NCI-H1417 (cell line): ENCODE measurements around the gene MIR17HG.
A peak's percentile ranks its signal among the peaks of the same experiment; 100 is the strongest.
"Not testable (repeated sequence)": the region's sequence is repeated elsewhere in the genome, so short reads cannot be mapped to it uniquely, and the experiment has no call there.

Experiments used
- DNase-seq, 3 experiments: peaks; one replicate each; lab custom pipeline; 2025; lab: John Stamatoyannopoulos, UW

MIR17HG gene

DNA sequence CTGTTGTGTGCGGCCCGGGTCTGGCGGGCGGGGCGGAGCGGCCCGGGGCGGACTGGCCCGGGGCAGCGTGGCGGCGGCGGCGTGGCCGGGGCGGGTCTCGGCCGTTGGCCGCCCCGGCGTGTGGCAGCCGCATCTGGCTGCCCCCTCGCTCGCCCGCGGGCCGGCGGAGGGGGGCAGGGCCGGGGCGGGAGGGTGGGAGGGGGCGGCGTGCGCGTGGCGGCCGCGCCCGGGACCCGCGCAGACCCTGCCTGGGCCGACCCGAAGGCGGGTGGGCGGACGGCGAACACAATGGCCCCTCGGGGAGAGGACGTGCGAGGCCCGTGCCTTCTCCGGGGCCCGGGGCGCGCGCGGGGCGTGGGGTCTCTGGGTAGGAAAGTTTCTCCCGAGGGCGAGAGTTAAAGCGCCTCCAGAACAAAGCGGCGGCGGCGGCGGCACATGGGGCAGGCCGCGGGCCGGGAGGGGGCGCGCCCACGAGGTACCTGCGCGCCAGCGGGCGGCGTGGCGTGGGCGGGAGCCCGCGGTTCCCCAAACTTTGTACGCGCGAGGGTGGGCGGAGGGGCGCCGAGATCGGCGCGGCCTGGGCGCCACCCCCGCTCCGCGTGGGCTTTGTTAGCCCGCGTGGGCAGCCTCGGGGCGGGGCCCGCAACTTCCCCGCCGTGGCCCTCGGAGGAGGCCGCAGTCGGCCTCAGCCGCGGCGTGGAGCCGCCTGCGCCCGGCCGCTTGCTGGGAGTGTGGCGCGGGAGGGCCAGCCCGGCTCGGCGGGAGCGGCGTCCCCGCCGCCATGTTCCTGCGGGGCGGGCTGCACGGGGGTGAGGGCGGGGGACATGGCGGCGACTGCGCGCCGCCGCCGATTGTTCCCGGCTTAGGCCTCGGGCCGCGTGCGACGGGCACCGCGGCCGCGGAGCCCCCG lies 764 bp downstream of the MIR17HG start:
- DNase-seq = peak; percentile 58 to 88 (median 75)

DNA sequence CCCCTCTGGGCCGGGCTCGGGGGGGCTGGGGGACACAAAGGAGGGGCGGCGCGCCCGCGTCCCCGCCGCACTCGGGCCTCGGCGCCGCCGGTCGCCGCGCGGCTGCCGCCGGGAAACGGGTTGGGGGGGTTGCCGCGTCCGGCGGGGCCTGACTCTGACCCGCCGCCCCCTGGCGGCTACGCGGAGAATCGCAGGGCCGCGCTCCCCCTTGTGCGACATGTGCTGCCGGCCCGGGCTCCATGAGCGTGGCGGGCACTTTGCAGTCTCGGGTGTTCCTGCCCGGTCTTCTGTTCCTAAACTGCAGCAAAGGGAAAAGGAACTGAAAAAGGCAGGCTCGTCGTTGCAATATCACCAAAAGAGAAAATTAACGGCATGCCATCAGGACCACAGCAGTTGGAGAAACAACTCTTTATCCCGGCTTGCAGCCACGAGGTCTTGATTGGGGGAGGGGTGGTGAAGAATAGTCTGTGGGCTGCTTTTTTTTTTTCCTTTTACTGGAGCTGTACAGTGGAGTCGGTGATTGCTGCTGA lies 1.5 kb downstream of the MIR17HG start:
- peak; percentile 94 to 95 (median 95) for DNase-seq

DNA sequence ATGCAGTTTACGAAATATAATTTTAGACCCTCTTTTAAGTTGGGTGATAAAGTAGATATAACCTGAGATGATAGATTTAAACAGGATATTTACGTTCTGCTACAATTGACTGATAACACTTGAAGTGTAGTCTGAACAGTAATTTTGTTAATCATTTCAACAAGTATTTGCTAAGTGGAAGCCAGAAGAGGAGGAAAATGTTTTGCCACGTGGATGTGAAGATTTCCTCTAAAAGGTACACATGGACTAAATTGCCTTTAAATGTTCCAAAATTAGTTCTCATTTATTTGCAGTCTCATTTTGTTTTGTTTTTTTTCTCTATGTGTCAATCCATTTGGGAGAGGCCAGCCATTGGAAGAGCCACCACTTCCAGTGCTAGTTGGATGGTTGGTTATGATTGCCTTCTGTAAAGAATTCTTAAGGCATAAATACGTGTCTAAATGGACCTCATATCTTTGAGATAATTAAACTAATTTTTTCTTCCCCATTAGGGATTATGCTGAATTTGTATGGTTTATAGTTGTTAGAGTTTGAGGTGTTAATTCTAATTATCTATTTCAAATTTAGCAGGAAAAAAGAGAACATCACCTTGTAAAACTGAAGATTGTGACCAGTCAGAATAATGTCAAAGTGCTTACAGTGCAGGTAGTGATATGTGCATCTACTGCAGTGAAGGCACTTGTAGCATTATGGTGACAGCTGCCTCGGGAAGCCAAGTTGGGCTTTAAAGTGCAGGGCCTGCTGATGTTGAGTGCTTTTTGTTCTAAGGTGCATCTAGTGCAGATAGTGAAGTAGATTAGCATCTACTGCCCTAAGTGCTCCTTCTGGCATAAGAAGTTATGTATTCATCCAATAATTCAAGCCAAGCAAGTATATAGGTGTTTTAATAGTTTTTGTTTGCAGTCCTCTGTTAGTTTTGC lies 2.8 kb downstream of the MIR17HG start:
- DNase-seq = peak in 1 of 3 experiments; percentile 38

DNA sequence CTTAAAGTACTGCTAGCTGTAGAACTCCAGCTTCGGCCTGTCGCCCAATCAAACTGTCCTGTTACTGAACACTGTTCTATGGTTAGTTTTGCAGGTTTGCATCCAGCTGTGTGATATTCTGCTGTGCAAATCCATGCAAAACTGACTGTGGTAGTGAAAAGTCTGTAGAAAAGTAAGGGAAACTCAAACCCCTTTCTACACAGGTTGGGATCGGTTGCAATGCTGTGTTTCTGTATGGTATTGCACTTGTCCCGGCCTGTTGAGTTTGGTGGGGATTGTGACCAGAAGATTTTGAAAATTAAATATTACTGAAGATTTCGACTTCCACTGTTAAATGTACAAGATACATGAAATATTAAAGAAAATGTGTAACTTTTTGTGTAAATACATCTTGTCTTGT lies 3.6 kb downstream of the MIR17HG start:
- DNase-seq = no peak

DNA sequence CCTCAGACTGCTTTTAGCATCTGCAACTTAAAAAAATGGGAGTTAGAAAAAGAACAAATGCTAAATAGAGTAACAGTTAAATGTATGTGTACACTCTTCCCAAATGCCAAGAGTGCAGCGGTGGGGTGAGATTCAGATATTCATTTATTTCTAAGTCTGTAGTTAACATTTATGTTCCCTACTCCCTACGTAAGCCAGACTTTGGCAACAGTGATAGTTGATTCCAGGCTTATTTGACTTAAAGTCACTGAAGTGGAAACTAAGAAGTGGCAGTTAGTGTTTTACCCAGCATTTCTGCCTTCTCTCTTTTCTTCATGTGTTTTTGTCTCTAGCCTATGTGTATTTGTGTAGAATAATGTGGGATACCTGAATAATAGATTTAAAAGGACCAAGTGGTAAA lies 4.5 kb downstream of the MIR17HG start:
- DNase-seq = no peak

DNA sequence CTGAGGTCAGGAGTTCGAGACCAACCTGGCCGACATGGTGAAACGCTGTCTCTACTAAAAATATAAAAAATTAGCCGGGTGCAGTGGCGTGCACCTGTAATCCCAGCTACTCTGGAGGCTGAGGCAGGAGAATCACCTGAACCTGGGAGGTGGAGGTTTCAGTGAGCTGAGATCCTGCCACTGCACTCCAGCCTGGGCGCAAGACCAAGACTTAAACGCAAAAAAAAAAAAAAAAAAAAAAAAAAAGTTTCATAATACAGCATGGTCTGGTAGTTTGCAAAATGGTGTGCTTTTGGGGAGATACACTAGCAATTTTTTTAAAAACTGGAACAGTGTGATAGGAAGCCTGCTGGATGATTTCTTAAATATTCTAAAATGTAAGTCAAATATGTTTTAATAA lies 5.4 kb downstream of the MIR17HG start:
- DNase-seq = not testable (repeated sequence)

DNA sequence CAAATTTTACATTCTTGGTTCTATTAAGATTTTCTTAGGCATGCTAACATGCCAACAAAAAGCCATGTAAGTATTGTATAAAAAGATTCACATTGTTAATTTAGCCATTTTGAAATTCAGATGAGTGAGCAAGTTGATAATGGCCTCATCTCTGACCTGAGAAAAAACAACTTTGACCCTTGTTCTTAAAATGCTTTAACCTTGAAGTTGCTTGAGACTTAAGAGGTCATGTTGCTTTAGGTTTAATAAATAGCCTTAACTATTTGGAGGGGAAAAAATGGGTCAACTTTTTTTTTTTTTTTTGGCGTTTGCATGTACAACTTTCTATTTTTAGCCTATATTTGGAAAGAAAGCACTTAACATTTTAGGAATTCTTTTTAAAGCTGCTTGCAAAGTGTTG lies 6.0 kb downstream of the MIR17HG start:
- DNase-seq = no peak

DNA sequence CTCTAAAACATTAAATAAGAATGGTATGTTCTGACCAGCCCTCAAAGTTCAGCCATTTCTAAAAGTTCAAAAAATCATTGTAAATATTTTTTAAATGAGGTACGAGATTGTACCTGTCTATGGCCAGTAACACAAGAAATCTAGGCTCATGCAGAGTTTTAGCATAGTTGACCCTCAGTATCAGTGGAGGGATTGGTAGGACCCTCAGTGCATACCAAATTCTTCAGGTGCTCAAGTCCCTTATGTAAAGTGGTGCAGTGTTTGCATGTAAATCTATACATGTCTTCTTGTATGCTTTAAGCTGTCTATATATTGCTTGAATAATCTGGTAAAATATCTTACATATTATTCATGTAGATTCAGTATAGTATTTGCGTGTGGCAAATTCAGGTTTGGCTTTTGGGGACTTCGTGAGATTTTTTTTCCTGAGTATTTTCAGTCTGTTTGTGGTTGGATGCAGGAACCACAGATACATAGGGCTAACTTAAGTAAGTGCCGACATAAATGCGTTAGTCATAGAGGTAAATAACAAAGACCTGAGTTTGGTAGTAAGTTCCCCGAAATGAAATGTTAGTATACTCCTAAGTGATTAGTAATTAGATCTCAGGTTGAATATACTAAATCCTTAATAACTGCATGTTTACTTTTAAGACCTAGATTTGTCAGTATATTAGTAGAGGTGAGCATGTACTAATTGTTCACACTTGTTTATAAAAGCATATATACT lies 7.8 kb downstream of the MIR17HG start:
- DNase-seq = no peak

DNA sequence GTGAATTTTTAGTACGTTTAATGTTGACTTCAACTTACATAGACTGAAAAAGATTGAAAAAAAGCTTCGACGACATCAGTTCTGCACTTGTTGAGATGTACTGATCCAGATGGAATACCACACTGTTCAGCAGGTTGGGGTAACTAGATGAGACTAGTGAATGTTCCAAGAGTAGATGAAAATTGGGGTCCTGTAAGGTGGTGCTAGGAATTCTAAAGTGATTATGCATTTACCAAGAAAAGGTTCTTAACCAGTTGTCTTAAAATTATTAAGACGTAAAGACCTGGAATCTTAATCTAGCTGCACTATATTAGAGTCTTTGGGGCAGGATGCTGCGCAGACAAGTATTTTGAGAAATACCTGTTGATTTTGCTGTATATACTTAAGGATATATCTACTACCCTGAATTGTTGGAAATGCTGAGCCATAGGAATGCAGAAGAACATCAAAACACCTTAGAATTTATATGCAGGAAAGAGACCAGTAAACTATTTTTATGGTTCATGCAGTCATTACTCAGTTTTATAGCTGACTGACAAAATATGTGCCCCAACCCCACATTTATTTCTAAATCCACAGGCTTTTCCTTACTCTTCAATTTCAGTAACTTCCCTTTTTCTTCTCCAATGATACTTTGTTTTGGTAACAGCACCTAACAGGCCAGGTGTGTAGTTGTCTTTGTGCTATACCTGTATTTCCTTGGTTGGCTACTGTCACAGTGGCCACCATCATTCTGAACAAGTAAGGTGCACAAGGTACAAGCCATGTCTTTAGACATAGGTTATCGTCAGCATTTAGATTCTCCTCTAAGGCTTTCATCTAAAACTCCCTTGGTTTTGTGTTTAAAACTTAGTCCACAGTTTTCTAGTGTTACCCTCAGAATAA lies 8.6 kb downstream of the MIR17HG start:
- DNase-seq = no peak

DNA sequence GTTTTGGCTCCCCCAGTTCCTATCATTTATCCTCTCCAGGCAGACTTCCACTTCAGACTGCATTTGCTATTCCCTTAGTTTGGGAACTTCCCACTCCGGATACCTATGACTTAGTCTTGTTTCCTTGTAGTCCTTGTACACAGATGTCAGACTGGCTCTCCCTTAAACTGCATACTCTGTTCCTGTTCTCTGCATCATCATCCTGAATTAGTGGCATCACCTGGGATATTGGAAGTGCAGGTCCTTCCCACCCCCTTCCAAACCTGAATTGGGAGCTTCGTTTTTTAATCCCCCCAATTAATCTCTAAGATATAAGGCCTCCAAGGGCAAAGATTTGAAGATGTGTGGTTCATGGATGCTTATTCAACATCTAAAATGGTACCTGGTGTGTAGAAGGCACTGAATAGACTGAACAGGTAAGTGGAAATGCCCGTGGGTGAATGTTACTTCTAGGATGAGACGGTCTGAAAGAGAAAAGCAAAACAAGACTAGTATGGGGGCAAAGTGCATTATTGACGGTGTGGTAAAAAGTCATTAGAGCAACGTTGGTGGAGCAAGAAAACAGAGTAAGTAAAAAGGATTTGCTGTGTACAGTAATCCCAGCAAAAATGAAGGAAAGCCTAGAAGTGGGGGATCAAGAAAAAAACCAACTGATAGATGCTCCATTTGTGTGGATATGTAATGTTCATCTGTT lies 9.6 kb downstream of the MIR17HG start:
- no peak for DNase-seq

DNA sequence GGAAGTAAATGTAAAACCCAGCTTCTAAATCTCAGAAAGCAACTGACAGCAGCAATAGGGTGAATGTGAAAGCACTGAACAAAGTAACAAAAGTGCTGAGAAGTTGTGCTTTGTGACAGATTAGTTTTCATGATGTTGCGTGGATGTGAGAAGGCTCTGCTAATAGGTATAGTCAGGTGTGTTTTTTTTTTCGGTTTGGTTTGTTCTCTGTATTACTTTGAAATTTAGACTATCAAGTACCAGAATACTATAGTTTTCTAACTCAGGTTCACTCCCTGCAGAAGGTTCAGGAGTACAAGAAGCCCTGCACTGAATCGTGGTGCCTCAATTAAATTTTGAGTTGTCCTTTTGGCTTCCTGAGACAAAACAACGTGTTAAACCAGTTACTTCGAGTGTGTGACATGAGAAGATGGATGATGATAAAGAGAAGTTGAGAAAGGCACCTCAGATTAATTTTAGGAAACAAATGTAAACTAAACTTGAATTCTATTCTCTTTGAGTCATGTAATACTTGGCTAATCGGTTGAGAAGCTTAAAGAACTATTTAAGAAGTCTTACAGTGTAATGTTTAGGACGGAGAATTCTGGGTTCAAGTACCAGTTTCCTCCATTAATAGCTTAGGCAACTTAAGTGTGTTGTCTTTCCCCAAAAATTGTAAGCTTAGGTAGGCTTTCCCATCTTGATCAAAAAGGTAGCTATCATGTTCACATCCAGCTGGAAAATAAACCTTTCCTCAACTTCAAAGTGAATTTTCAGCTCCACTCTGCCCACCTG lies 10.3 kb downstream of the MIR17HG start:
- peak in 1 of 3 experiments; percentile 50 for DNase-seq

DNA sequence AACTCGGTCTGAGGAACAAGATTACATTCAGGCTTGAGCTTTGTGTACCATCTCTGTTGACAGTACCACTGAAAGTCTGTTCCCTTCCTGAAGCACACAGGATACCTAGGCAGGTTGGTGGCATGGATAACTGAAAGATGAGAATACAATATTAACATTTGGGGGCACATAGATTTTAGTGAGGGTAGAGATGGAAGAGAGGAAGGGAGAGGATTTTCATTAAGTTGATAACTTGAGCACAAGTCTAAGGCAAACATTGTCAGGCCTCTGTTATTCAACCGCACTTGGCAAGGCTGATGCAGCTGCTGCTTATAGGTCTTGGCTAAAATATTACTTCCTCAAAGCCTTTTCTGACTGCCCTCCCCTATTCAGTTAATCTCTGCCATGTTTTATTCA lies 10.9 kb downstream of the MIR17HG start:
- DNase-seq = peak in 1 of 3 experiments; percentile 53

DNA sequence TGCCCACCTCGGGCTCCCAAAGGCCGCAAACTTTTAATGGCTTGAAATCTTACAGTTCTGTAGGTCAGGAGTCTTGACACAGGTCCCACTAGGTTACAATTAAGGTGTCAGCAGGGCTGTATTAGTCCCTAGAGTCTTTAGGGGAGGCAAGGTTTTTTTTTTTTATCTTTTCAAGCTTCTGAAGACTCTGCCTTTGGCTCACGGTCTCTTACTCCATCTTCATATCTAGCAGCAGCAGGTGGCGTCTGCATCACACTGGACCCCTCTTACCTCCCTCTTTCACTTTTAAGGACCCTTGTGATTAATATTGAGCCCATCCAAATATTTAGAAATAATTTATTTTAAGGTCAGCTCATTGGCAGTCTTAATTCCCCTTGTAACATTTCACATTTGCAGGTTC lies 11.6 kb downstream of the MIR17HG start:
- DNase-seq = peak in 1 of 3 experiments; percentile 51

DNA sequence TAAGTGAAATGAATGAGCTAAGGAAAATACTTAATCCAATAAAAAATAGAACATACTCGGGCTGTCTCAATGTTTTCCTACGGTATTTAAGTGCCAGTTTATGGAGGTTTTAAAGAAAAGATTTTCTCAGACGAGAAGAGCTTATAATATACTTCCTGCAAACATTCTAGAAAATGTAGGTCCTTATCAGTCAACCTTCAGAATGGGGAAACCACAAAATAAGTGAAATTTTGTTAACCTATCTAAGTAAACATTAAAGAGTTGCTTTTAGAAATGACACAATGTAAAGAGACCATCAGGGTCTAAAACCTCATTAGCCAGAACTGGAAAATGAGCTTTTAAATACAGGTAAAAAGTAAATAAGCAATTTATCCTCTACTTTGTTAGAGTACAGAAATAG lies 12.1 kb downstream of the MIR17HG start:
- DNase-seq = peak in 1 of 3 experiments; percentile 51

DNA sequence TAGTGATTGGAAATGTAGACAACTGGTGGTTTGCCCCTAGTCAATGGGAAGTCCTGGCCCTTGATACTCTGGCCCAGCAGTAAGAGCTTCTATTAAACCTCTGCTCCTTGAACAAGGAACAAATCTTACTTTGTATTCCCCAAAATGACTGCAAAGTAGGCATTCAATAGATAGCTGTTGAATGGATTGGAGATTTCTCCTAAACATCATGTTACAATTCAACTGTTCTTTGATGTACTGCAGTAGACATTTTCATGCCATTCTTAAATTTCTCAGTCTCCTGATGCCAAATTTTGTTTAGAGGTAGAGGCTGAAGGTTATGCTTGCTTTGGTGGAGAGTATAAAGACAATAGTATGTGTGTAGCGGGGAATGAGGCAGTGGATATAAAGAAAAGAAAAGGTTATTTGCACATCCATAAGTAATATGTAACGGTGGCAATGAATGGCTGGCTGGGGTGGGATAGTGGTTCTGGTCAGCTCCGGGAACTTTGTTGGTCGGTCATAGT lies 12.8 kb downstream of the MIR17HG start:
- peak in 1 of 3 experiments; percentile 50 for DNase-seq

DNA sequence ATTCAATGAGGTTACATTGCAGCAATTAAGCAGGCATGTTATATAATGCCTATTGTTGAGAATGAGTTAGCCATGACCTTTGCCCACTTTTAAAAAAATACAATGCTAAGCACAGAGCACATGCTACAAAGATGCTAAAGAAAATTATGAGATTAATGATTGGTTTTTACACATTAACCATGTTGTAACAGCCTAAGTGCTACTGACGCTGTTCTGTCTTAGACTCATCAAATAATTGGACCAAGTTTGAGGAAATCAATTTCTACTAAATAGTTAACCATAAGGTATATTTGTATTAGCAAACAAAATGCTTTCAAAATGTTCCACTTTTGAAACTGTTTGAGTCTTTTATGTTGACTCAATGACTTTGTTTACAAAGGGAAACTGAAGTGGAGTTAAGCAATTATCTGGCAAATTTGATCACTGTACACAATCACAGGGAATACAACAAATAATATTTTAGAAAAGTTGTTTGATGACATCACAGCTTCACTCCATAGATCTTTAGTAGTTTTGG lies 14.3 kb downstream of the MIR17HG start:
- peak in 2 of 3 experiments; percentile 24 to 66 for DNase-seq

DNA sequence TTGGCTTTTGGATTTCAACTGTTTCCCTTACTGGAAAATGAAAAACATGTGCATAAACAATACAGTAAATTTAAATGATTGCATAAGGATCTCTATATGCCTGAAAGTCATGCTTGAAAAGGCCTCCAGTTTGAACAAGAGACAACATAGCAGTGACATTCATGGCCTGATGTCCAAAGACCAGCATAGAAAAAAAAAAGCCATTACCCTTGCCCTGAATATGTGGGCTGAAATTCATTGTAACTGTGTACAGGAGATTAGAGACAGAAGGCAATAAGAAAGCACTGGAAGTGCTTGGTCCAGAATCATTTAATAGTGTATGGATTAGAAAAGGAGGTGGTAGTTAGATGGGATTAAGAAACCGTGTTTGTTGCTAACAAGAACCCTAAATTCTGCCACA lies 15.4 kb downstream of the MIR17HG start:
- DNase-seq = no peak

DNA sequence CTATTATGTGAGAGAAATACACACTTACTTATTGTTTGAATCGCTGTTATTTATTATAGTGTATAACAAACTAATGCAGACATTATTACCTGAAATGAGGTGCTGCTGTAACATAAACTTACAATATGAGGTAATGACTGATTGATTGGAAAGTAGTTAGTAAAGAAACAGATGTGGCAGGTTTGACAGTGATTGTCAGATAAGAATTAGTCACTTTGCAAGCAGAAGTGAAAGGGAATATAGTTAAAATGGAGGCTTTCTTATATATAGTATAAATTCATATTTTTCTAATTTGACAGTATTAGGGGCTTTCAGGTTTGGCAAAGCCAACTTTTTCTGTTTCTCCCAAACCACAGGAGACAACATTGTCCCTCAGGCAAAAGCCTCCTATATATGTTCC lies 20.6 kb downstream of the MIR17HG start:
- DNase-seq = no peak
